Neural cell (in vitro differentiated cells): ENCODE data around the gene GIMAP8. TPM values are rescaled to one million over a fixed set of nuclear protein-coding genes. Genes with fewer than 3 reads are reported as not detected.

Source experiments
- H2AFZ ChIP-seq: fragments of 200-600, 300-800 bp; sonication (generic), shearing (Covaris generic); 2 replicates; pipeline ENCODE4 v1.6.0; 2014; ENCODE audit warnings: low read depth, mild to moderate bottlenecking, antibody characterized with exemption, low read length, moderate library complexity
- H3F3A ChIP-seq: fragments of 200-600 bp; shearing (Covaris generic); 2 replicates; pipeline ENCODE4 v1.6.1; 2016; ENCODE audit warnings: mild to moderate bottlenecking, moderate library complexity, mixed read lengths, antibody characterized with exemption, low read length; ENCODE audit not compliant: insufficient read depth, poor library complexity, severe bottlenecking
- H3K27ac ChIP-seq: fragments of 200-600, 300-800 bp; sonication (generic), shearing (Covaris generic); 2 replicates; pipeline ENCODE4 v1.5.1; 2014; ENCODE audit warnings: mild to moderate bottlenecking, low read length, moderate library complexity
- H3K27me3 ChIP-seq: fragments of 300-800, 200-600 bp; sonication (generic), shearing (Covaris generic); 2 replicates; pipeline ENCODE4 v1.6.0; 2014; ENCODE audit warnings: mild to moderate bottlenecking, low read depth, low read length, moderate library complexity; ENCODE audit not compliant: insufficient read depth
- H3K36me3 ChIP-seq: fragments of 300-800, 200-600 bp; sonication (generic), shearing (Covaris generic); 2 replicates; pipeline ENCODE4 v1.5.1; 2014; ENCODE audit warnings: mild to moderate bottlenecking, antibody characterized with exemption, low read length, moderate library complexity; ENCODE audit not compliant: insufficient read depth
- H3K4me2 ChIP-seq: fragments of 300-800, 200-600 bp; sonication (generic), shearing (Covaris generic); 2 replicates; pipeline ENCODE4 v1.6.0; 2014; ENCODE audit warnings: mild to moderate bottlenecking, low read length
- H3K4me3 ChIP-seq: fragments of 300-800, 200-600 bp; sonication (generic), shearing (Covaris generic); 2 replicates; pipeline ENCODE4 v1.5.1; 2014; ENCODE audit warnings: mild to moderate bottlenecking, low read length, moderate library complexity
- H3K79me2 ChIP-seq: fragments of 200-600 bp; shearing (Covaris generic); replicated peaks from 2 replicates; pipeline ENCODE4 v1.6.0; 2014; ENCODE audit warnings: mild to moderate bottlenecking, low read length, moderate library complexity; ENCODE audit not compliant: insufficient read depth
- H3K9ac ChIP-seq: fragments of 300-800, 200-600 bp; sonication (generic), shearing (Covaris generic); 2 replicates; pipeline ENCODE4 v1.6.1; 2016; ENCODE audit warnings: mild to moderate bottlenecking, low read length, mixed read lengths
- H3K9me2 ChIP-seq: fragments of 200-600 bp; shearing (Covaris generic); 2 replicates; pipeline ENCODE4 v1.6.1; 2016; ENCODE audit warnings: mild to moderate bottlenecking, low read length, mixed read lengths; ENCODE audit not compliant: insufficient read depth
- H3K9me3 ChIP-seq: fragments of 200-600, 300-800 bp; sonication (generic), shearing (Covaris generic); 2 replicates; pipeline ENCODE4 v1.6.1; 2016; ENCODE audit warnings: mild to moderate bottlenecking, mixed run types, low read length, moderate library complexity, mixed read lengths
- H4K20me1 ChIP-seq: fragments of 200-600 bp; shearing (Covaris generic); 2 replicates; pipeline ENCODE4 v1.6.1; 2016; ENCODE audit warnings: mild to moderate bottlenecking, mixed run types; ENCODE audit not compliant: insufficient read depth
- EP300 ChIP-seq: fragments of 450-650 bp; conservative IDR thresholded peaks from 2 replicates; pipeline ENCODE4 v1.6.1; 2014; ENCODE audit warnings: antibody characterized with exemption, mild to moderate bottlenecking, moderate library complexity; ENCODE audit not compliant: poor library complexity, severe bottlenecking
- EZH2 ChIP-seq: fragments of 200-600, 300-800 bp; shearing (Covaris generic), sonication (generic); IDR thresholded peaks from 2 replicates; pipeline ENCODE4 v1.6.1; 2014; ENCODE audit warnings: antibody characterized with exemption, low read length, borderline replicate concordance, mild to moderate bottlenecking; ENCODE audit not compliant: insufficient read depth, poor library complexity, severe bottlenecking
- MXI1 ChIP-seq: fragments of 450-650 bp; conservative IDR thresholded peaks from 2 replicates; pipeline ENCODE4 v1.6.1; 2014; ENCODE audit warnings: antibody characterized with exemption, mild to moderate bottlenecking; ENCODE audit not compliant: poor library complexity, severe bottlenecking
- POLR2AphosphoS5 ChIP-seq: IDR thresholded peaks from 2 replicates; pipeline ENCODE4 v1.6.1; 2012
- RAD21 ChIP-seq: fragments of 450-650 bp; conservative IDR thresholded peaks from 2 replicates; pipeline ENCODE4 v1.6.1; 2014; ENCODE audit warnings: antibody characterized with exemption, mild to moderate bottlenecking, moderate library complexity
- SMC3 ChIP-seq: fragments of 450-650 bp; conservative IDR thresholded peaks from 2 replicates; pipeline ENCODE4 v1.6.1; 2014; ENCODE audit warnings: antibody characterized with exemption, mild to moderate bottlenecking, moderate library complexity; ENCODE audit not compliant: poor library complexity
- TAF1 ChIP-seq: IDR thresholded peaks from 2 replicates; pipeline ENCODE4 v1.6.1; 2012; ENCODE audit warnings: low read depth
- polyA plus RNA-seq: library from polyadenylated mRNA; depleted of rRNA; stranded (reverse); fragments of >200 nt; gene quantifications from 2 replicates; pipeline ENCODE4 v1.2.3, GENCODE V29; 2014
- TF ChIP-seq, protein P1 (sequence below): fragments of 450-650 bp; IDR thresholded peaks from 2 replicates; pipeline ENCODE4 v1.5.1; 2014; ENCODE audit warnings: antibody characterized with exemption, mild to moderate bottlenecking, moderate library complexity; ENCODE audit not compliant: poor library complexity, severe bottlenecking
- TF ChIP-seq, protein P2 (sequence below): IDR thresholded peaks from 2 replicates; pipeline ENCODE4 v1.6.1; 2012; ENCODE audit warnings: borderline replicate concordance

GIMAP8 gene
- polyA plus RNA-seq, 1 donor from 2014 or later, result not detected

DNA sequence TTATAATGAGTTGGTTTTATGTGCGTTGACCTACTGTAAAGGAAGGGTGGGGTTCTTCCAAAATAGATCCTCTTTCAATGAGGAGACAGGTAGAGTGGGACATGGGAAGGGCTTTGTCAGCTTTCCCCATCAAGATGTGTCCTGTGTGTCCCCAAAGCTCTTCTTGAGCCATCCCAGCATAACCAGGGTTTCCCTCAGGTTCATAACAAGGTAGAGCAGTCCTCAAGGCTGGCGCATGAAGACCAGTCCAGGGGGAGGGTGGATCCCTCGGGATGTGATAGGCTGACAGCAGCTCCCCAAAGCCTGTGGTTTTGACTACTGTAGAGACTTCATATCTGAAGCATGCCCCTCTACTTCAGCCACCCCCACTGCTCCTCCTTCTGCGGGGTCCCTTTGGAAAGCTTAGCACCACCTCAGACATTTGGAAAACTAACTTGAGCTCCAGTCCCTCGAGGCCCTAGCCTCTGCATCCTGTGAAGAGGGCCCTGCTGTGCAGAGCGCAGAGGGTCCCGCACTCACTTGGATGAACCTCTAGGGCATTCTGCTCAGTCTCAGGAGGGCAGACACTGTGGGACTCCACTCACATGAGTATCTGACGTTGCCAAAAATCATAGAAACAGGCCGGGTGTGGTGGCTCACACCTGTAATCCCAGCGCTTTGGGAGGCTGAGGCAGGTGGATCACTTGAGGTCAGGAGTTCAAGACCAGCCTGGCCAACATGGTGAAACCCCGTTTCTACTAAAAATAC is 1.1 kb upstream of the GIMAP8 start:
- Histone ChIP-seq H3K79me2 (no peaks in the 10 kb centered on the region), H3K9ac (no peak overlapping the region), H3K27me3 (no peaks in the 10 kb centered on the region), H3K9me3 (no peaks in the 10 kb centered on the region), H4K20me1 (no peaks in the 10 kb centered on the region), H3K36me3 (no peaks in the 10 kb centered on the region), H3K4me3 (no peak overlapping the region), H2AFZ (no peak overlapping the region), H3K27ac (no peak overlapping the region), H3K4me2 (no peak overlapping the region), H3K9me2 (no peaks in the 10 kb centered on the region), H3F3A (no peaks in the 10 kb centered on the region)
- no peak for TF ChIP-seq MXI1
- no peak for TF ChIP-seq EP300
- TF ChIP-seq, protein P1, sequence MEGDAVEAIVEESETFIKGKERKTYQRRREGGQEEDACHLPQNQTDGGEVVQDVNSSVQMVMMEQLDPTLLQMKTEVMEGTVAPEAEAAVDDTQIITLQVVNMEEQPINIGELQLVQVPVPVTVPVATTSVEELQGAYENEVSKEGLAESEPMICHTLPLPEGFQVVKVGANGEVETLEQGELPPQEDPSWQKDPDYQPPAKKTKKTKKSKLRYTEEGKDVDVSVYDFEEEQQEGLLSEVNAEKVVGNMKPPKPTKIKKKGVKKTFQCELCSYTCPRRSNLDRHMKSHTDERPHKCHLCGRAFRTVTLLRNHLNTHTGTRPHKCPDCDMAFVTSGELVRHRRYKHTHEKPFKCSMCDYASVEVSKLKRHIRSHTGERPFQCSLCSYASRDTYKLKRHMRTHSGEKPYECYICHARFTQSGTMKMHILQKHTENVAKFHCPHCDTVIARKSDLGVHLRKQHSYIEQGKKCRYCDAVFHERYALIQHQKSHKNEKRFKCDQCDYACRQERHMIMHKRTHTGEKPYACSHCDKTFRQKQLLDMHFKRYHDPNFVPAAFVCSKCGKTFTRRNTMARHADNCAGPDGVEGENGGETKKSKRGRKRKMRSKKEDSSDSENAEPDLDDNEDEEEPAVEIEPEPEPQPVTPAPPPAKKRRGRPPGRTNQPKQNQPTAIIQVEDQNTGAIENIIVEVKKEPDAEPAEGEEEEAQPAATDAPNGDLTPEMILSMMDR, result no peak
- no peak for TF ChIP-seq SMC3
- no peak for TF ChIP-seq POLR2AphosphoS5
- no peak for TF ChIP-seq TAF1
- TF ChIP-seq RAD21, result no peak
- TF ChIP-seq EZH2, result no peak
- TF ChIP-seq, protein P2, sequence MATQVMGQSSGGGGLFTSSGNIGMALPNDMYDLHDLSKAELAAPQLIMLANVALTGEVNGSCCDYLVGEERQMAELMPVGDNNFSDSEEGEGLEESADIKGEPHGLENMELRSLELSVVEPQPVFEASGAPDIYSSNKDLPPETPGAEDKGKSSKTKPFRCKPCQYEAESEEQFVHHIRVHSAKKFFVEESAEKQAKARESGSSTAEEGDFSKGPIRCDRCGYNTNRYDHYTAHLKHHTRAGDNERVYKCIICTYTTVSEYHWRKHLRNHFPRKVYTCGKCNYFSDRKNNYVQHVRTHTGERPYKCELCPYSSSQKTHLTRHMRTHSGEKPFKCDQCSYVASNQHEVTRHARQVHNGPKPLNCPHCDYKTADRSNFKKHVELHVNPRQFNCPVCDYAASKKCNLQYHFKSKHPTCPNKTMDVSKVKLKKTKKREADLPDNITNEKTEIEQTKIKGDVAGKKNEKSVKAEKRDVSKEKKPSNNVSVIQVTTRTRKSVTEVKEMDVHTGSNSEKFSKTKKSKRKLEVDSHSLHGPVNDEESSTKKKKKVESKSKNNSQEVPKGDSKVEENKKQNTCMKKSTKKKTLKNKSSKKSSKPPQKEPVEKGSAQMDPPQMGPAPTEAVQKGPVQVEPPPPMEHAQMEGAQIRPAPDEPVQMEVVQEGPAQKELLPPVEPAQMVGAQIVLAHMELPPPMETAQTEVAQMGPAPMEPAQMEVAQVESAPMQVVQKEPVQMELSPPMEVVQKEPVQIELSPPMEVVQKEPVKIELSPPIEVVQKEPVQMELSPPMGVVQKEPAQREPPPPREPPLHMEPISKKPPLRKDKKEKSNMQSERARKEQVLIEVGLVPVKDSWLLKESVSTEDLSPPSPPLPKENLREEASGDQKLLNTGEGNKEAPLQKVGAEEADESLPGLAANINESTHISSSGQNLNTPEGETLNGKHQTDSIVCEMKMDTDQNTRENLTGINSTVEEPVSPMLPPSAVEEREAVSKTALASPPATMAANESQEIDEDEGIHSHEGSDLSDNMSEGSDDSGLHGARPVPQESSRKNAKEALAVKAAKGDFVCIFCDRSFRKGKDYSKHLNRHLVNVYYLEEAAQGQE, result no peak

DNA sequence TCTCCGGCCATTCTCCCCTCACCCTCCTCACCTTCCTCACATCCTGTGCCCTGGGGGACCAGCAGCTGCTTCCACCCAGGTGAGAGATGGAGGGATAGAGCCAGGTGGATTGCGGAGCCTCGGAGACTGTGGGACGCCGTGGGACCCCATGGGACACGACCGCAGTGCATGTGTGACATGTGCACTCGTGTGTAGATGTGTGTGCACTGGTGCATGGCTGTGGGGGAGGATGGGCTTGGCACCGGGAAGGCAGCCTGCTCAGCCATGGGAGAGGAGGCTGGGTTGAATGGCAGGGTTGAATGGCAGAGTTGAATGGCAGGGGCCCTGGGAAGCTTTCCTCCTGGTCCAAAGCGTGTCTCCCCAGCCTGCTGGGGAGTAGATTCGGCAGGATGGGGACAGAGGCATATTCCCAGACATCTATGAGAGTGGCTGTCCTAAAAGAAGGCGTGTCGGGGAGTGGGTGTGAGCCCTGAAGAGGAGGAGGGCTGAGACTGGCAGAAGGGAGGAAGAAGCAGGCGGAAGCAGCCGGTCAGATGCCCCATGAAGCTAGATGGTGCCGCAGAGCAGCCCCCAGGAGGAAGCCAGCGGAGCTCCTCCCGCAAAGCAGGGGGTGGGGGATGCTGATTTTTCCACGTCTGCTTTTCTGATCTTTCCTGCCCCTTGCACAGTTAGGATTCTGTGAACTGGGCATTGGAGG is 815 bp downstream of the GIMAP8 start:
- Histone ChIP-seq H3K4me3 (no peak overlapping the region), H4K20me1 (no peaks in the 10 kb centered on the region), H3K9me3 (no peaks in the 10 kb centered on the region), H3K4me2 (no peak overlapping the region), H3K9ac (no peak overlapping the region), H3K79me2 (no peaks in the 10 kb centered on the region), H3F3A (no peaks in the 10 kb centered on the region), H3K27ac (no peak overlapping the region), H2AFZ (no peak overlapping the region), H3K27me3 (no peaks in the 10 kb centered on the region), H3K9me2 (no peaks in the 10 kb centered on the region), H3K36me3 (no peaks in the 10 kb centered on the region)
- TF ChIP-seq TAF1, result no peak
- TF ChIP-seq, protein P2, result no peak
